ENCODE results near the gene GPATCH2L.

Gene GPATCH2L

GRCh38 chr14:76151398-76152332 lies at the start of gene GPATCH2L:
GPATCH2L (plus strand) TSS chr14:76151922; CDS start chr14:76154364, 2,442 bp downstream.
- TF ChIP-seq CTCF (conservative IDR thresholded peaks at IDR 0.05; ENCODE audit: low read depth, low read length) = no peak
- DNase-seq (ENCODE audit: low read depth) = peak; percentile 34
- peak within 1 kb of the TSS; percentile 96 for H3K4me3 ChIP-seq (ENCODE audit: low read length)

- DNase-seq (ENCODE audit: low read depth) = no peak
- TF ChIP-seq CTCF (conservative IDR thresholded peaks at IDR 0.05; ENCODE audit: low read depth, low read length) = no peak
- H3K4me3 ChIP-seq (ENCODE audit: low read length) = no peak overlapping the region
Measured at GRCh38 chr14:76104802-76105355, 46.8 kb upstream of the GPATCH2L start.

- no peak for DNase-seq (ENCODE audit: low read depth)
- TF ChIP-seq CTCF (conservative IDR thresholded peaks at IDR 0.05; ENCODE audit: low read depth, low read length) = no peak
Measured at GRCh38 chr14:76106188-76106587, 45.5 kb upstream of the GPATCH2L start.

GRCh38 chr14:76109087-76109880 lies 42.4 kb upstream of the GPATCH2L start:
- no peak overlapping the region for H3K4me3 ChIP-seq (ENCODE audit: low read length)
- TF ChIP-seq CTCF (conservative IDR thresholded peaks at IDR 0.05; ENCODE audit: low read depth, low read length) = no peak
- DNase-seq (ENCODE audit: low read depth) = no peak

More at GRCh38 chr14:76106188-76106587, 45.5 kb upstream of the GPATCH2L start:
- H3K4me3 ChIP-seq (ENCODE audit: low read length) = no peak overlapping the region

GRCh38 chr14:76112889-76113624 lies 38.7 kb upstream of the GPATCH2L start:
- no peak for TF ChIP-seq CTCF (conservative IDR thresholded peaks at IDR 0.05; ENCODE audit: low read depth, low read length)
- no peak for DNase-seq (ENCODE audit: low read depth)
- no peak overlapping the region for H3K4me3 ChIP-seq (ENCODE audit: low read length)

GRCh38 chr14:76113691-76114090 lies 38.0 kb upstream of the GPATCH2L start:
- no peak overlapping the region for H3K4me3 ChIP-seq (ENCODE audit: low read length)
- no peak for TF ChIP-seq CTCF (conservative IDR thresholded peaks at IDR 0.05; ENCODE audit: low read depth, low read length)
- DNase-seq (ENCODE audit: low read depth) = no peak

Measured in retinal pigment epithelial cell (primary cell).